Stimulated activated CD8-positive, alpha-beta memory T cell treated with anti-CD3 and anti-CD28 coated beads, Interleukin-15, amount 100 ng/mL, for 24 hours (primary cell): ENCODE data around the gene B3GNT3.
"Not testable (repeated sequence)": the region's sequence is repeated elsewhere in the genome, so short reads cannot be mapped to it uniquely, and the experiment has no call there.

ENCODE experiments used
- DNase-seq: peaks from one replicate; pipeline ENCODE4 v3.0.0-alpha.2; 2020; ENCODE audit warnings: low read depth

Gene B3GNT3

GRCh38 chr19:17796838-17797423, 2.0 kb downstream of the B3GNT3 start:
- no peak for DNase-seq

DNA sequence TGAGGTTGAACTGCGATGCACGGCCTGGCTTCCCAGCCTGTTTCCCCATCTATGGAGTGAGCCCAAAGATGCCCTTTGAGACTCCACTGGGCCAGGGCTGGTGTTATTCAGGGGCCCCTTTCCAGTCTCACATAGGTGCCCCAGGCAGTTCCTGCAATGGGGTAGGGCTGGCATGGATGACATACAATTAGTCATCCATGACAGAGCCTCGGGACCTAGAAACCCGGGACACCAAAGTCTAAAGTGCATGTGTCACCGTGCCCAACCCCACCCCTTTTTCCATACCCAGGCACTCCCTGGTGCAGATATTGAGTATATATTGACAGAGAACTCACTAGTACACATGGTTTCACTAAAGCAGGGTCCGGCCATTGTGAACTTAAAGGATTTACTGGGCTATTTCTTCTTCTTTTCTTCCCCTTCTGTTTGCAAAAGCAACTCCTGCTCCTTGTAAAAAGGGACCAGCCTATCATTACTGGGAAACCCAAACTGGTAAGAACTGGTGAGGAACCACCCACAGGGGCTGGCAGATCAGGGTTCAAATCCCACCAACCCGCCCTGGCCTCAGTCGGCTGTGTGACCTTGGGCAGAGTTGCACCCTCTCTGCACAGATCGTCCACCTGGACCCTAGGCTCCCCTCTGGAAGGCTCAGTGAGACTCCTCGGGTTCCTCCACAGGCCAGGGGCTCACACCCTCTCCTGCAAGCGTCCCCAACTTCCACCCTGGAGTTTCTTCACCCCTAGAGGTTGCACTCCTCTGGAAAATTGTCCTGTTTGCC, 2.7 kb downstream of the B3GNT3 start:
- DNase-seq = no peak

- DNase-seq = not testable (repeated sequence)
Observed at GRCh38 chr19:17798599-17798998, 3.7 kb downstream of the B3GNT3 start.

- DNase-seq = no peak
Observed at GRCh38 chr19:17802137-17802858, 7.4 kb downstream of the B3GNT3 start.

DNA sequence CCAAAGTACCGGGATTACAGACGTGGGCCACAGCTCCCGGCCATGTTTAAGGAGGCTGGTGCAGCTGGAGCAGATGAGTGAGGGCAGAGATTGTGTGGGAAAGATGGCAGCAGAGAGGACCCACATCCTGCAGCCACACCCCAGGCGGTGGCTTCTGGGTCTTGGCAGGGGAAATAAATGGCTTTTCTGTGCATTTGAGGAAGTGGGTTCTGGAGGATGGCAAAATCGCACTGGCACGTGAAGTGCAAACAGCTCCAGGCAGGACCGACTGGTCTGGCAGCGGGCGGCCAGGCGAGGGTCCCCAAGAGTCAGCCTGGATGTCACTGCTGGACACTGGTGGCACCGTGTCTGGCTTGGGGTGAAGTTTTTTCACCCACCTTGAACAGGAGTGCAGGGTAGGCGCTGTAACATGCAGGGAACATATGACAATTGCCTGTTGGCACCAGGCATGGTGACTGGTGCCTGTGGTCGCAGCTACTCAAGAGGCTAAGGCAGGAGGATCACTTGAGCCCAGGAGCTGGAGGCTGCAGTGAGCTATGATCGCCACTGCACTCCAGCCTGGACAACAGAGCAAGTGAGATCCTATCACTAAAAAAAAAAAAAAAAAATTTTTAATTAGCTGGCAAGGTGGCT, 8.4 kb downstream of the B3GNT3 start:
- DNase-seq = no peak

GRCh38 chr19:17805427-17805826, 10.5 kb downstream of the B3GNT3 start:
- DNase-seq = no peak

GRCh38 chr19:17806945-17807344, 12.0 kb downstream of the B3GNT3 start:
- no peak for DNase-seq

DNA sequence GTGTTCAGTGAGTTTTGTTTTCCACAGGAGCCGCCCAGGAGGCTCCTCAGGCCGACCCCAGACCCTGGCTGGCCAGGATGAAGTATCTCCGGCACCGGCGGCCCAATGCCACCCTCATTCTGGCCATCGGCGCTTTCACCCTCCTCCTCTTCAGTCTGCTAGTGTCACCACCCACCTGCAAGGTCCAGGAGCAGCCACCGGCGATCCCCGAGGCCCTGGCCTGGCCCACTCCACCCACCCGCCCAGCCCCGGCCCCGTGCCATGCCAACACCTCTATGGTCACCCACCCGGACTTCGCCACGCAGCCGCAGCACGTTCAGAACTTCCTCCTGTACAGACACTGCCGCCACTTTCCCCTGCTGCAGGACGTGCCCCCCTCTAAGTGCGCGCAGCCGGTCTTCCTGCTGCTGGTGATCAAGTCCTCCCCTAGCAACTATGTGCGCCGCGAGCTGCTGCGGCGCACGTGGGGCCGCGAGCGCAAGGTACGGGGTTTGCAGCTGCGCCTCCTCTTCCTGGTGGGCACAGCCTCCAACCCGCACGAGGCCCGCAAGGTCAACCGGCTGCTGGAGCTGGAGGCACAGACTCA, 12.9 kb downstream of the B3GNT3 start:
- no peak for DNase-seq

DNA sequence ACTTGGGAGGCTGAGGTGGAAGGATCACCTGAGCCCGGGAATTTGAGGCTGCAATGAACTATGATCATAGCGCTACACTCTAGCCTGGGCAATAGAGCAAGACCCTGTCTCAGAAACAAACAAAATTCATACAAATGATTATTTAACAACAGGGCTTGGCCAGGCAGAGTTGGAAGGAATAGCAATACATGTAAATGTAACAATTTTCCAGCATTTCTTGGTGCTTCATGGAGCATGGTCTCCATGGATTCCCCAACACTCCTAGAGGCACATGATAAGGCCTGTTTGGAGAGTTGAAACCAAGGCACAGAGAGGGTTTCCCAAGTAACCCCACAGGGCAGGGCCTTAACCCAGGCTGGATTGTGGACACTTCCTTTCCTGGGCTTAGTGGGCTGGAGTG, 16.2 kb downstream of the B3GNT3 start:
- DNase-seq = no peak

GRCh38 chr19:17811681-17812080, 16.7 kb downstream of the B3GNT3 start:
- DNase-seq = no peak

GRCh38 chr19:17812099-17812498, 17.2 kb downstream of the B3GNT3 start:
- DNase-seq = no peak

- no peak for DNase-seq
Observed at GRCh38 chr19:17817668-17818363, 22.9 kb downstream of the B3GNT3 start.

- DNase-seq = no peak
Observed at GRCh38 chr19:17821190-17821589, 26.3 kb downstream of the B3GNT3 start, which contains the start of gene INSL3. INSL3 (minus strand) TSS chr19:17821519; CDS start chr19:17821506, 13 bp downstream.

DNA sequence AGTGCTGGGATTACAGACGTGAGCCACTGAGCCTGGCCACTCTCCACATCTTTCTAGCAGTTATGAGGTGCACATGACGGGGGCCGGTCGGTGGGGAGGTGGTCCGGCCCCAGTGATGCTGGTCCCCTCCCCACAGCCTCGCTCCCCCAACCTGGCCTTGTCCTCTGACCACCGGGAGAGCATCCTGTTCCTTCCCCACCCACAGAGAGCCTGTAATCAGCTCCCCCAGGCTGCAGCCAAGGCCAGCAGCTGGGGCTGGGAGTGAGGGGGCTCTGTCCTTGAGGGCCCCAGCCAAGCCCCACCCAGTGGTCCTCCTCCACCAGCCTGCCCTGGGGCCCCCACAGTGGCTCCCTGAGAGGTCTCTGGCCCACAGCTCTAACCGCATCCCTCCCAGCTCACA, 29.4 kb downstream of the B3GNT3 start:
- no peak for DNase-seq

DNA sequence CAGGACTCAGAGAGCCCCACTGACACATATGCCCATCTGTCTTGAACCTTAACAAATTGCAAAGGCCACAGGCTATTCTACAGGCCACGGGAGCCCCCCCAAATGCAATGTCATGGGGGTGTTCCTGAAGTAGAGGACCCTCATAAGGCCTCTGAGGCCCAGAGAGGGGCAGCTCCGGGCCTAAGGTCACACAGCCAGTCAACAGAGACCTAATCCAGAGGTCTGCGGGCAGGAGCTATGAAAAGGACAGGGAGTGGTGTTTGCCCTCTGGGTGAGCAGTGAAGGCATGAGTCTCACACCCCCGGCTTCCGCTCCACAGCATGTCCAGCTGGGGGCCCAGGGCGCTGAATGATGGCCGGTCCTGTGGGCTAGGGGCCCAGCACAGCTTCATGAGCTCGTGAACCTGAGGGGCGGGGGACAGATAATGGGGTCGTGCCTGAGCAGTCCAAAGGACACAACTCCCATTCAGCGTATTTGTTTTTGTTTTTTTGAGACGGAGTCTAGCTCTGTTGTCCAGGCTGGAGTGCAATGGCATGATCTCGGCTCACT, 31.6 kb downstream of the B3GNT3 start:
- no peak for DNase-seq

DNA sequence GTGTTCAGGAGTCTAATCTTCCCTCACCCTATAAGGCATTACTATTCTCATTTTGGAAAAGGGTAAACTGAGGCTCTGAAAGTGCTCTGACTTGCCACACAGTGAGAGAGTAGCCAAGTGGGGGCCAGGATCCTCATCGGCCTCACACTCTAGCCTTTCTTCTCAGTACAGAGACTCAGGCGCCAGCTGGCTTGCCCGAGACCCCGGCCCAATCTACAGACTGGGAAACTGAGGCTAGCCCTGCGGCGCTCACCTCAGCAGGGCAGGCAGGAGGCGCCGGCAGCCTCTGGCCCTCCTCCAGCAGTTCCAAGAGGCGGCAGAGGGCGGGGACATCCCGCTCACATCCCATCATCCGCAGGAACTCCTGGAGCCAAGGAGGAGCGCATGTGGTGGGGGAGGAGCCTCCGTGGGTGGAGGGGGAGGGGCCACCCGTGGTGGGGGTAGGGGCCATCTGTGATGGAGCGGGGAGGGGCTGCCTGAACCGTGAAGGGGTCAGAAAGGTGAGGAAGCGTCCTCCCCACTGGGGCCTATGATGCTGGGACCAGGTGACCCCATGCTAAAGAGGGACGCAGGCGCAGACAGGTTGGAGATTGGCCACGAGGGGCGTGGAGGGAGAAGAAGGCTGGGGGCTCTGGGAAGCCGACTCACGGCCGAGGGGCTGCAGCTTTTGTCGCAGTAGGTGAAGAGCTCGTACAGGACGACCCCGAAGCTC, 35.1 kb downstream of the B3GNT3 start:
- DNase-seq = no peak

GRCh38 chr19:17830567-17831418, 35.9 kb downstream of the B3GNT3 start:
- DNase-seq = peak; percentile 24

DNA sequence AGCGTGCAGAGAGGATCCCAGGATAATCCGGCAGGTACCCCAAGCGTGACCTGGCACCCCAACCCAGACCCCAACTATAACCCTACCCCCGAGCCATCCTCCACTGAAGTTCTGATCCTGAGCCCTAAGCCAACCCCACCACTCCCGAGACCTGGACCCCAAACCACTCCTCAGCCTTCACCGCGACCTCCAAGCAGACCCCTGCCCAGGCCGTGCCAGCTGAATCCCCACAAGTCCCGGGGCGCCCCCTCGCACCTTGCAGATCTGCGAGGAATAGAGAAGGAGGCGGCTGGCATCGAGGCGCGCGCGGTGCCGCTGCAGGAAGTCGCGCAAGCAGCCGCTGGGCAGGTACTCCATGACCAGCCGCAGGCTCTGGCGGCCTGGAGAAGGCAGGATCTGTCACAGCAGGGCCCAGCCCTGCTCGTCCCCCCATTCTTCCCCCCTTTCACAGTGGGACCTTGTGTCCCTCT, 36.5 kb downstream of the B3GNT3 start:
- no peak for DNase-seq

DNA sequence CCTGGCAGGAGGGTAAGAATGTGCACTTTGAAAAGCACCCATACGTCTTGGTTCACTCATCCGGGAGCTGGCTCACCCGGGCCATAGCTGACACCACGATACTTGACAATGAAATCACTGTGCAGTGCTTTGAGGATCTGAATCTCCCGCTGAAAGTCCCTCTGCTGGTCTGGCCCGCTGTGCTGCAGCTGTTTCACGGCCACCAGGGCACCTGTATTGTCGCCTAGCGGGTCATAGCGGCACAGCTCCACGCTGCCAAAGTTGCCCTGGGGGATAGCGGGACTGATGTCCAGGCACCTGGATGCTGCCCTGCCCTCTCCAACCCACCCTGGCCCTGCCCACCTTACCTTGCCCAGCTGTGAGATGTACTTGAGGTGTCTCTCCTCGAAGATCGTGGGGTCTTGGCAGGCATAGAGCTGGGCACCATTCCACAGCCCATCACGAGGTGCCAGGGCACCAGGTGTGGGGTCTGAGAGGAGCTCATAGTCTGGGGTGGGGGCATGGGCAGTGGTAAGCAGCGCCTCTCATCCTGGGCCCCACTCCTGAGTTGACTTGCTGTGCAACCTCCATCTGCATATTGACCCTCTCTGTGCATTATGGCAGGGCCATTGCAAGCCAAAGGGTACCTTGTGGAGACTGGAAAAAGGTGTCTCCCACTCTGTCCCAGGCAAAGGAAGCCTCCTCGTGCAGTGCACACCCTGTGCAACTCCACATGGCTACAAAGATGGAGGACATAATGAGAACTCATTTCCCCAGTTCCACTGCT, 37.7 kb downstream of the B3GNT3 start:
- DNase-seq = no peak
